Cardiac fibroblast (primary cell): Measurements from ENCODE around the gene NR6A1.

Experiments
- DNase-seq, 2 donors: peaks; one replicate each; pipeline versions ENCODE4 v3.0.0 to v3.0.0-alpha.2; 2010; ENCODE audit warnings: low read depth in 2 of 2
- H3K4me3 ChIP-seq, 2 donors: replicated peaks in 1 of 2; 1 replicate in 1 of 2; 2 replicates in 1 of 2; pipeline ENCODE4 v1.5.1; 2011; ENCODE audit warnings: low read depth in 2 of 2, low read length in 2 of 2, mild to moderate bottlenecking in 2 of 2, moderate library complexity in 1 of 2
- TF ChIP-seq, protein P1 (sequence below): IDR thresholded peaks from one replicate; pipeline ENCODE4 v1.5.1; 2011; ENCODE audit warnings: low read depth, mild to moderate bottlenecking, low read length, inconsistent platforms

Gene NR6A1

DNA sequence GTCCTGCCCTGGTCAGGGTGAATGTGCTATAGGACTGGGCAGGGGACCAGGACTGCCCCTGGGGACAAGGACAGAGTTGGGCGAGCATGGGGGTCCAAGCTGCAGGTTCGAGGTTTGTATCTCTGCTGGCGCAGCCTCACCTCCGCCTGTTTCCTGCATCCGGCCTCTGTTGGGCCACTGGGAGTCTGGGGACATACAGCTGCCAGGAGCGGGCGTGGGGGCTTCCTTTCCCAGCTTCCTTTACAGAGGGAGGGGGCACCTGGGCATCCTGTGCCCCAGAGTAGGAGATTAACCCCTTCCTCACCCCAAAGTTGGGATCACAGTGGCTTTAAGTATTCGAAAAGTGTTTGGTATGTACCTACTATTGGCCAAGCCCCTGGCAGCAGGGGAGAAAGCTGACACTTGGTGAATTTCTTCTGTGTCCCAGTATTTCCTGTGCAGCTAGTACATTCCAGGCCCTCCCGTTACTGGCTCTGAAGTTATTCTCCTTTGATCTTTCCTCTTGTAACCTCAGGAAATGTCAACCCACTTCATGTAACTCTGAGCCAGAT is 24.8 kb upstream of the NR6A1 start:
- TF ChIP-seq, protein P1, sequence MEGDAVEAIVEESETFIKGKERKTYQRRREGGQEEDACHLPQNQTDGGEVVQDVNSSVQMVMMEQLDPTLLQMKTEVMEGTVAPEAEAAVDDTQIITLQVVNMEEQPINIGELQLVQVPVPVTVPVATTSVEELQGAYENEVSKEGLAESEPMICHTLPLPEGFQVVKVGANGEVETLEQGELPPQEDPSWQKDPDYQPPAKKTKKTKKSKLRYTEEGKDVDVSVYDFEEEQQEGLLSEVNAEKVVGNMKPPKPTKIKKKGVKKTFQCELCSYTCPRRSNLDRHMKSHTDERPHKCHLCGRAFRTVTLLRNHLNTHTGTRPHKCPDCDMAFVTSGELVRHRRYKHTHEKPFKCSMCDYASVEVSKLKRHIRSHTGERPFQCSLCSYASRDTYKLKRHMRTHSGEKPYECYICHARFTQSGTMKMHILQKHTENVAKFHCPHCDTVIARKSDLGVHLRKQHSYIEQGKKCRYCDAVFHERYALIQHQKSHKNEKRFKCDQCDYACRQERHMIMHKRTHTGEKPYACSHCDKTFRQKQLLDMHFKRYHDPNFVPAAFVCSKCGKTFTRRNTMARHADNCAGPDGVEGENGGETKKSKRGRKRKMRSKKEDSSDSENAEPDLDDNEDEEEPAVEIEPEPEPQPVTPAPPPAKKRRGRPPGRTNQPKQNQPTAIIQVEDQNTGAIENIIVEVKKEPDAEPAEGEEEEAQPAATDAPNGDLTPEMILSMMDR = no peak
- no peak overlapping the region for H3K4me3 ChIP-seq
- DNase-seq = peak; percentile 29 to 54

DNA sequence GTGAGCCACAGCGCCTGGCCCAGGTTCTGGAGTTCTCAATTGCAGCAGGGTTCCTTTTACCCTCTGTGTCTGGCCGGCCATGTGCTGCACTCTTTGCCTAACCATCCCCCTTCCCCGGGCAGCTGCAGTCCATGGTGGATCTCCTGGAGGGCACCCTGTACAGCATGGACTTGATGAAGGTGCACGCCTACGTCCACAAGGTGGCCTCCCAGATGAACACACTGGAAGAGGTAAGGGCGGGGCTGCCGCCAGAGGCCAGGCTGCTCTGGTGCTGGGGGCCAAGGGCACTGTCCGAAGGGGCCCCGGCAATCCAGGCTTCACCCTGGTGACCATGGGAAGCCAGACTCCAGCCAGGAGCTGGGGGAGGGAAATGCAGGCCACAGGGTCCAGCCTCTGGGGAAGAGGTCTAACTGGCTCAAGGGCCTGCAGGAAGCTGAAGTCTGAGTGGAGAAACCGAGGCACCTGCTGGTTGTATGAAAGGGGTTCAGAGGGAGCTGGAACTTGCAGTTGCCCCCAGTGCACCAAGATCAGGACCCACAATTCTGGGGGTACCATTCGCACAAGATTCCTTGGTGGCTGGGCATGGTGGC is 23.9 kb upstream of the NR6A1 start:
- no peak for DNase-seq
- TF ChIP-seq, protein P1 = no peak
- H3K4me3 ChIP-seq = no peak overlapping the region

DNA sequence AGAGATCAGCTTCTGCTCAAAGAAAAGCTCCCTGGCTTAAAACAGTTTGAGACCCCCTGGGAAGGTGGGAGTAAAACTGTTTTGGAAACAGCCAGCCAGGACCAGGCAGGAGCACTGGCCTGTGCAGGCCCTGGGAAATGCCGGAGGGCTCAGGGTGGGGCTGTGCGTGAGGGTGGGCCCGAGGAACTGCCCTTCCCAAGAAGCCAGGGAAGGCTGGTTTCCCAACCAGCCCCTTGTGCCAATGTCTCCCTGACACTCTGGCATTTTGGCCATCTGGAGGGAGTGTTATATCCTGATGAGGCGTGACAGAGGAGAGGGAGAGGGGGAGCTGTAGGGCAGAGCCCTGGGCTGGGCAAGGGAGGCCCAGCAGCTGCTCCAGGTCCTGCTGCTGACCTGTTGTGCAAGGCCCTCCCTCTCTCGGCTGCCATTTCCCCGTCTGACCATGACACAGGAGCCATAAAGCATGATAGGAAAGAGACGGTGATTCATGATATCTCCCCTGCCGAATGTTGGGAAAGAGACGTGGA is 22.0 kb upstream of the NR6A1 start:
- peak; percentile 45 to 85 for DNase-seq
- no peak overlapping the region for H3K4me3 ChIP-seq
- TF ChIP-seq, protein P1 = no peak

DNA sequence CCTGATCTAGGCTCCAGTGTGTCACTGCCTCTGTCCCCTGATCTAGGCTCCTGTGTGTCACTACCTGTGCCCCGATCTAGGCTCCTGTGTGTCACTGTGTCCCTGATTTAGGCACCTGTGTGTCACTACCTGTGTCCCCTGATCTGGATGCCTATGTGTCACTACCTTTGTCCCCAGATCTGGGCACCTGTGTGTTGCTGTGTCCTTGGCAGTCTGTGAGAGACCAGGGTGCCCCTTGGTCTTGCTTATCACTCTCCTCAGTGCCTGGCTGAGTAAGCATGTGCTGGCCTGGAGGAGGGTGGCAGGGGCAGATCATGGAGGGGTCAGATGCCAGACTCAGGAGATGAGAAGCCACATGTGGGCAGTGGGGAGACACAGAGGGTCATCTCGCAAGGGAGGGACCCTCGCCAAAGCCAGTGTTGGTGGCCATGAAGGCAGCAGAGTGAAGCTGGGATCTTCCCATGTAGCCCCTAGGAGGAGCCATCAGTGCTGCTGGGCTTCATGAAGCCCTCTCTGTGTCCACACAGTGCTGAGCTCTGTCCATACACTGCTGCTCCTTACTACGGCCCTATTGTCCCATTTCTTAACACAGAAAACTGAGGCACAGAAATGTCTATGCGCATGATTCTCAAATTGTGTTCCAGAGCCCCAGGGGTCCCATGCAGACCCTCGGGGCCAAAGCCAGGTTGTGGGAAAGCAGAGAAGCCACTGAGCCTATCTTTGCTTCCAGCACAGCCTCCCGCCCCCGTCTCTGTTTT is 21.3 kb upstream of the NR6A1 start:
- DNase-seq = no peak
- H3K4me3 ChIP-seq = no peak overlapping the region
- TF ChIP-seq, protein P1 = no peak

DNA sequence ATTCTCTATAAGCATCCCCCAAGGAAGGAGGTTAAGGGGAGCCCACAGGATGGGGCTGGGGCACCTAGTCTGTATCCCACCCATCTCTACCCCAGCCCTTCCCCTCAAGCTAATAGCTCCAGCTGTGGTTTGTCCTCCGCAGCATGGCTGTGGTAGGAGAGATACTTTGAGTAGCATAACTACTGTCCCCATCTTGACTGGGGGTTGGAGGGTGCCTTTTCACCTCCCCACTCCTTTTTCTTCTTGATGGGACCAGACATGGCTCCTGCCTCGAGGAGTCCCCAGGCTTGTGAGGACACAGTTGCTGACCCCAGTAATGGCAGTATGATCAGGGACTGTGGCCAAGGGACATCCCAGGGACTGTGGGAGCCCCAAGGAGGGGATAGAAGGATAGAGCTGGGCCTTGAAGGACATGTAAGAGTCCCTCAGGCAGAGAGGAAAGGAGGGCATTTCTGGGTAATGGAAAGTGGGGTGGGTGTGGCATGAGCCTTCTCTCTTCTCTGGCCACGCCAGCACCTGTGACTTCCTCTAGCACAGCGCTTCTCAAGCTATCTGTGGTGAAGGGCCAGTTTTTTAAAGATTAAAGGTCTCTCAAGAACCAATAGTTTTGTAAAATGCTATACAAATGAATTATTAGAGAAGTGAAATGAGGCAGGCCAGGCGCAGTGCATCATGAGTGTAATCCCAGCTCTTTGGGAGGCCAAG is 19.8 kb upstream of the NR6A1 start:
- no peak overlapping the region for H3K4me3 ChIP-seq
- DNase-seq = no peak
- TF ChIP-seq, protein P1 = no peak

DNA sequence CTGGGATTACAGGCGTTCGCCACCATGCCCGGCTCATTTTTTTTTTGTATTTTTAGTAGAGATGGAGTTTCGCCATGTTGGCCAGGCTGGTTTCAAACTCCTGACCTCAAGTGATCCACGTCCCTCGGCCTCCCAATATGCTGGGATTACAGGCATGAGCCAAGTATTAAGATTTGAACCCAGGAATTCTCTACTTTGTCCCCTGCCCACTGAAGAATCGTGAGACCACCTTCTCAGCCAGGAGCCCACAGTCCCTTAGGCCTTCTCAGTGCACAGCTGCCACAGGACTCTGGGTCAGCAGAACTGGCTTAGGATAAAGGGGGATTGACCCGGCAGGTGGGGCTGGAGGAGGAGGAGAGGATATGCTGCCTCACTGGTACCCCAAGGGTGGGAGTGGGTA is 19.2 kb upstream of the NR6A1 start:
- H3K4me3 ChIP-seq = no peak overlapping the region
- DNase-seq = no peak
- TF ChIP-seq, protein P1 = no peak
